ENCODE measurements around the gene UGT1A9. TPM values are rescaled to one million over a fixed set of nuclear protein-coding genes. Genes with fewer than 3 reads are reported as not detected.

The UGT1A9 gene
- total and polyA plus RNA-seq, 2 of the 4 experiments (the other 2 are of a cell fraction), result not detected

- intact Hi-C loops (cut with micrococcal nuclease), result no loop called here
- Histone ChIP-seq H3K4ac (ENCODE audit: low read depth, low read length) (no peak overlapping the region), H3K79me1 (ENCODE audit: low read depth in 1 of 2, low read length in 2 of 2) (no peaks in the 10 kb centered on the region), H4K91ac (ENCODE audit: insufficient read depth, low read depth, low read length) (no peak overlapping the region), H3K23ac (ENCODE audit: low read depth, low read length) (no peak overlapping the region), H3K4me2 (ENCODE audit: low read depth, low read length) (no peak overlapping the region), H3K4me3 (ENCODE audit: insufficient read depth, low read depth, low read length) (no peak overlapping the region), H3K27me3 (ENCODE audit: control insufficient read depth, insufficient read depth, low read length) (peaks cover 39% of the 10 kb centered on the region), H2BK120ac (ENCODE audit: low read depth, low read length) (no peak overlapping the region), H3K4me1 (ENCODE audit: control insufficient read depth, insufficient read depth, low read length) (no peaks in the 10 kb centered on the region), H2BK20ac (ENCODE audit: low read depth, low read length) (no peak overlapping the region), H2AFZ (replicated peaks; ENCODE audit: low read length, poor library complexity) (no peak overlapping the region), H3K9me1 (ENCODE audit: insufficient read depth, low read length) (no peaks in the 10 kb centered on the region), H4K8ac (ENCODE audit: low read depth in 2 of 2, low read length in 2 of 2) (no peak overlapping the region), H2BK5ac (ENCODE audit: low read depth, low read length, poor library complexity, severe bottlenecking) (no peak overlapping the region), H3K56ac (ENCODE audit: extremely low read depth, insufficient read depth, low read length) (no peak overlapping the region), H2BK15ac (ENCODE audit: low read depth, low read length) (no peak overlapping the region), H3K18ac (ENCODE audit: low read depth, low read length) (no peak overlapping the region), H2AK5ac (ENCODE audit: low read depth, low read length) (no peak overlapping the region), H3K27ac (ENCODE audit: insufficient read depth, low read length) (no peak overlapping the region), H3K14ac (replicated peaks; ENCODE audit: low read depth, low read length) (no peak overlapping the region), H4K20me1 (ENCODE audit: insufficient read depth, low read length) (no peaks in the 10 kb centered on the region), H4K5ac (ENCODE audit: low read depth, low read length) (no peak overlapping the region), H3K36me3 (ENCODE audit: control insufficient read depth, insufficient read depth, low read length) (no peaks in the 10 kb centered on the region), H3K9me3 (ENCODE audit: control insufficient read depth, insufficient read depth, low read length) (no peaks in the 10 kb centered on the region), H3K9ac (ENCODE audit: low read depth, low read length) (no peak overlapping the region), H2AK9ac (replicated peaks; ENCODE audit: low read depth, low read length, poor library complexity) (no peak overlapping the region)
- DNase-seq, result no peak
- no peak for ATAC-seq (ENCODE audit: low read depth)
- dilution Hi-C loops (cut with HindIII; ENCODE audit: low sequenced_read_pairs, unreplicated experiment), result no loop called here
- CTCF ChIA-PET, result no interaction called here
- TF ChIP-seq CHD1 (IDR thresholded peaks at IDR 0.05; ENCODE audit: low read depth, low read length) (no peak), CEBPB (IDR thresholded peaks at IDR 0.05; ENCODE audit: low read depth, low read length) (no peak), POLR2A (IDR thresholded peaks at IDR 0.05; ENCODE audit: low read depth, low read length) (no peak), FOS (IDR thresholded peaks at IDR 0.05; ENCODE audit: low read depth, low read length) (no peak), RCOR1 (IDR thresholded peaks at IDR 0.05; ENCODE audit: insufficient replicate concordance, low read length) (no peak), CTCF (conservative IDR thresholded peaks at IDR 0.05; ENCODE audit: low read depth, low read length) (no peak), MAZ (IDR thresholded peaks at IDR 0.05; ENCODE audit: borderline replicate concordance, low read depth, low read length) (no peak)
- TF ChIP-seq, protein P1, sequence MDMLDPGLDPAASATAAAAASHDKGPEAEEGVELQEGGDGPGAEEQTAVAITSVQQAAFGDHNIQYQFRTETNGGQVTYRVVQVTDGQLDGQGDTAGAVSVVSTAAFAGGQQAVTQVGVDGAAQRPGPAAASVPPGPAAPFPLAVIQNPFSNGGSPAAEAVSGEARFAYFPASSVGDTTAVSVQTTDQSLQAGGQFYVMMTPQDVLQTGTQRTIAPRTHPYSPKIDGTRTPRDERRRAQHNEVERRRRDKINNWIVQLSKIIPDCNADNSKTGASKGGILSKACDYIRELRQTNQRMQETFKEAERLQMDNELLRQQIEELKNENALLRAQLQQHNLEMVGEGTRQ (IDR thresholded peaks at IDR 0.05; ENCODE audit: low read depth, low read length), result no peak
- no TSS peak for BruUV-seq (replicated peaks)
- in situ Hi-C loops (cut with MboI; ENCODE audit: low sequenced_read_pairs), result no loop called here
- 73% methylated on average over 2 of the region's 10 CpGs; no CpG with 5 or more reads in 1 of the 2 experiments for WGBS, 2 experiments (ENCODE audit: extremely low coverage in 2 of 2, insufficient read length in 1 of 2)
- POLR2A ChIA-PET (ENCODE audit: unreplicated experiment), result no interaction called here
These were observed 136.6 kb downstream of the UGT1A9 start for GRCh38 chr2:233807966-233808935.
